Activated CD8-positive, alpha-beta T cell treated with anti-CD3 and anti-CD28 coated beads for 36 hours (primary cell): Measurements from ENCODE around the gene MMEL1. TPM values are rescaled to one million over a fixed set of nuclear protein-coding genes. Genes with fewer than 3 reads are reported as not detected.

ENCODE experiments used
- ATAC-seq: fragments of 200-7000 bp; cut with Tn5 transposase; one replicate; pipeline ENCODE4 v1.10.0; 2021; ENCODE audit warnings: mild to moderate bottlenecking, moderate library complexity
- CTCF ChIA-PET: fragments of 350-600 bp; sonication (Branson Sonifier 250); formaldehyde crosslinking; loops from one replicate; lab custom pipeline; 2021; ENCODE audit warnings: antibody characterized with exemption; lab: Charles Lee
- POLR2A ChIA-PET: fragments of 350-600 bp; sonication (Branson Sonifier 250); formaldehyde crosslinking; loops from one replicate; lab custom pipeline; 2021; ENCODE audit warnings: antibody characterized with exemption; lab: Charles Lee
- DNase-seq: peaks from one replicate; pipeline ENCODE4 v3.0.0-alpha.2; 2020
- H3K27ac Mint-ChIP-seq: one replicate; pipeline ENCODE4 v1.8.0; 2021; ENCODE audit warnings: mild to moderate bottlenecking, mixed read lengths
- H3K27me3 Mint-ChIP-seq: one replicate; pipeline ENCODE4 v1.8.0; 2021; ENCODE audit warnings: mixed read lengths
- H3K36me3 Mint-ChIP-seq: one replicate; pipeline ENCODE4 v1.8.0; 2021; ENCODE audit warnings: low read depth, mixed read lengths
- H3K4me1 Mint-ChIP-seq: one replicate; pipeline ENCODE4 v1.8.0; 2021; ENCODE audit warnings: low read depth, mixed read lengths
- H3K4me3 Mint-ChIP-seq: one replicate; pipeline ENCODE4 v1.8.0; 2021; ENCODE audit warnings: mild to moderate bottlenecking, moderate library complexity, mixed read lengths
- H3K9me3 Mint-ChIP-seq: one replicate; pipeline ENCODE4 v1.8.0; 2021; ENCODE audit warnings: mixed read lengths
- intact Hi-C: fragments of 100-400 bp; cut with micrococcal nuclease; formaldehyde crosslinking; loops from one replicate; pipeline ENCODE4 v1.10.0; 2022
- total RNA-seq, 2 experiments: library from RNA; stranded (reverse); gene quantifications; one replicate each; pipeline ENCODE4 v1.2.3, GENCODE V29; 2021
- TF ChIP-seq, protein P1 (sequence below): fragments of 200-600 bp; IDR thresholded peaks from one replicate; pipeline ENCODE4 v1.8.0; 2022; ENCODE audit warnings: antibody characterized with exemption, mild to moderate bottlenecking

Gene MMEL1
- total RNA-seq, 2 experiments from 2014 or later, result 1.8 to 3.1 TPM

GRCh38 chr1:2583871-2584351 lies 48.9 kb downstream of the MMEL1 start:
- ChIA-PET POLR2A (interaction anchor here (0.6 to 6.2 kb wide), 10 partner anchors 10 to 168 kb away, joined by 3 to 100 read pairs (median 10); partner anchors contain the start of genes PANK4 and TNFRSF14), CTCF (interaction anchor here (1.0 to 3.3 kb wide), 7 partner anchors 22 to 169 kb away, joined by 4 to 28 read pairs (median 10); partner anchors contain the start of gene TNFRSF14)
- ATAC-seq (no peak), DNase-seq (peak; percentile 59)
- intact Hi-C loops, result loop anchor here (10.0 kb wide), 1 partner anchor 61 kb away; no protein-coding TSS in a partner anchor
- H3K27me3 Mint-ChIP-seq, result no peaks in the 10 kb centered on the region
- H3K27ac Mint-ChIP-seq, result peak overlapping the region; percentile 92
- TF ChIP-seq, protein P1, sequence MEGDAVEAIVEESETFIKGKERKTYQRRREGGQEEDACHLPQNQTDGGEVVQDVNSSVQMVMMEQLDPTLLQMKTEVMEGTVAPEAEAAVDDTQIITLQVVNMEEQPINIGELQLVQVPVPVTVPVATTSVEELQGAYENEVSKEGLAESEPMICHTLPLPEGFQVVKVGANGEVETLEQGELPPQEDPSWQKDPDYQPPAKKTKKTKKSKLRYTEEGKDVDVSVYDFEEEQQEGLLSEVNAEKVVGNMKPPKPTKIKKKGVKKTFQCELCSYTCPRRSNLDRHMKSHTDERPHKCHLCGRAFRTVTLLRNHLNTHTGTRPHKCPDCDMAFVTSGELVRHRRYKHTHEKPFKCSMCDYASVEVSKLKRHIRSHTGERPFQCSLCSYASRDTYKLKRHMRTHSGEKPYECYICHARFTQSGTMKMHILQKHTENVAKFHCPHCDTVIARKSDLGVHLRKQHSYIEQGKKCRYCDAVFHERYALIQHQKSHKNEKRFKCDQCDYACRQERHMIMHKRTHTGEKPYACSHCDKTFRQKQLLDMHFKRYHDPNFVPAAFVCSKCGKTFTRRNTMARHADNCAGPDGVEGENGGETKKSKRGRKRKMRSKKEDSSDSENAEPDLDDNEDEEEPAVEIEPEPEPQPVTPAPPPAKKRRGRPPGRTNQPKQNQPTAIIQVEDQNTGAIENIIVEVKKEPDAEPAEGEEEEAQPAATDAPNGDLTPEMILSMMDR, result no peak
- H3K36me3 Mint-ChIP-seq, result peaks cover 28% of the 10 kb centered on the region
- H3K4me1 Mint-ChIP-seq, result peaks cover 56% of the 10 kb centered on the region
- H3K9me3 Mint-ChIP-seq, result peaks cover 3% of the 10 kb centered on the region
- H3K4me3 Mint-ChIP-seq, result peak overlapping the region; percentile 83

- H3K36me3 Mint-ChIP-seq, result peaks cover 29% of the 10 kb centered on the region
- H3K27ac Mint-ChIP-seq, result peak overlapping the region; percentile 92
- H3K9me3 Mint-ChIP-seq, result peaks cover 3% of the 10 kb centered on the region
- peak overlapping the region; percentile 83 for H3K4me3 Mint-ChIP-seq
- intact Hi-C loops, result loop anchor here (10.0 kb wide), 1 partner anchor 61 kb away; no protein-coding TSS in a partner anchor
- ATAC-seq, result no peak
- no peaks in the 10 kb centered on the region for H3K27me3 Mint-ChIP-seq
- peak; percentile 66 for DNase-seq
- CTCF ChIA-PET, result interaction anchor here (2.2 to 3.3 kb wide), 4 partner anchors 22 to 167 kb away, joined by 10 to 28 read pairs (median 11); partner anchors contain the start of gene TNFRSF14
- TF ChIP-seq, protein P1, result no peak
- POLR2A ChIA-PET, result interaction anchor here (0.9 to 6.2 kb wide), 6 partner anchors 13 to 64 kb away, joined by 3 to 100 read pairs (median 25); partner anchors contain the start of genes PANK4 and TNFRSF14
- H3K4me1 Mint-ChIP-seq, result peaks cover 62% of the 10 kb centered on the region
Measured at GRCh38 chr1:2583331-2583791, 49.5 kb downstream of the MMEL1 start.

DNA sequence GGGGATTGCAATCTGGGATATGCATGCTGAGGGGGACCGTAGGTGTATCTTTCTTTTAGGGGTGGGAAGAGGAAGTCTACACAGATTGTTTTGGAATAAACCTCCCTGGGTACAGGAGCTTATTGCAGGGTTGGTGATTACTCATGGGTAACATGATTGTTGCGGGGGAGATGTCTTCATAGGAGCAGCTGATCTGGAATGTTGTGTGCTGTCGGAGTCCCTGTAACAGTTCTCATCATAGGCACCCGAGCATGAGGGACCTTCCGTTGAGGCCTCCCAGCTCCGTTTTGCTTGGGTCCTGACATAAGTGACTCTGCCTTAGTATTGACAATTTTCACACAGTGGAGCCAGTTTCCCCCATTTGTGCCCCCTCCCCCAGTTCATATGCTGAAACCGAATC lies 50.4 kb downstream of the MMEL1 start:
- H3K27me3 Mint-ChIP-seq, result no peaks in the 10 kb centered on the region
- H3K36me3 Mint-ChIP-seq, result peaks cover 29% of the 10 kb centered on the region
- TF ChIP-seq, protein P1, result no peak
- H3K27ac Mint-ChIP-seq, result peak overlapping the region; percentile 86
- H3K4me1 Mint-ChIP-seq, result peaks cover 66% of the 10 kb centered on the region
- ATAC-seq (no peak), DNase-seq (no peak)
- intact Hi-C loops, result loop anchor here (10.0 kb wide), 1 partner anchor 62 kb away; no protein-coding TSS in a partner anchor
- CTCF ChIA-PET, result interaction anchor here (2.2 to 2.4 kb wide), 2 partner anchors 21 to 35 kb away, joined by 11 read pairs; no protein-coding TSS in a partner anchor
- peaks cover 3% of the 10 kb centered on the region for H3K9me3 Mint-ChIP-seq
- POLR2A ChIA-PET, result interaction anchor here (1.4 to 6.2 kb wide), 4 partner anchors 9 to 56 kb away, joined by 4 to 100 read pairs (median 27); partner anchors contain the start of genes PANK4 and TNFRSF14
- no peak overlapping the region for H3K4me3 Mint-ChIP-seq

- ChIA-PET CTCF (interaction anchor here (1.0 to 1.6 kb wide), 3 partner anchors 19 to 34 kb away, joined by 3 to 5 read pairs (median 4); partner anchors contain the start of gene TNFRSF14), POLR2A (interaction anchor here (0.8 to 2.3 kb wide), 3 partner anchors 18 to 33 kb away, joined by 3 to 16 read pairs (median 3); partner anchors contain the start of gene TNFRSF14)
- H3K36me3 Mint-ChIP-seq, result peaks cover 29% of the 10 kb centered on the region
- intact Hi-C loops, result loop anchor here (10.0 kb wide), 1 partner anchor 64 kb away; no protein-coding TSS in a partner anchor
- DNase-seq (no peak), ATAC-seq (no peak)
- peaks cover 79% of the 10 kb centered on the region for H3K4me1 Mint-ChIP-seq
- peak overlapping the region; percentile 56 for H3K27ac Mint-ChIP-seq
- no peaks in the 10 kb centered on the region for H3K27me3 Mint-ChIP-seq
- H3K9me3 Mint-ChIP-seq, result peaks cover 3% of the 10 kb centered on the region
- H3K4me3 Mint-ChIP-seq, result no peak overlapping the region
- TF ChIP-seq, protein P1, result no peak
Measured at GRCh38 chr1:2580691-2581090, 52.1 kb downstream of the MMEL1 start.
